Heart right ventricle (tissue), 16 donors: ENCODE measurements around the gene CDH8. TPM values are rescaled to one million over a fixed set of nuclear protein-coding genes. Genes with fewer than 3 reads are reported as not detected.

ENCODE experiments used
- ATAC-seq, 8 donors: fragments of 200-7000 bp; cut with Tn5 transposase; one replicate each; pipeline ENCODE4 v1.9.1; 2020; ENCODE audit warnings: mild to moderate bottlenecking in 8 of 8, moderate library complexity in 8 of 8, moderate number of reproducible peaks in 1 of 8
- DNase-seq, 2 donors: peaks; one replicate each; pipeline ENCODE4 v3.0.0-alpha.2; 2020
- H3K27ac ChIP-seq, 10 donors: fragments of 200-600 bp; sonication (generic) in 2 of 10; one replicate each; pipeline versions ENCODE4 v1.5.0 to v1.8.0; 2020 to 2022; ENCODE audit warnings: mild to moderate bottlenecking in 3 of 10
- H3K27me3 ChIP-seq, 7 donors: fragments of 200-600 bp; one replicate each; pipeline ENCODE4 v1.8.0; 2021 to 2022; ENCODE audit warnings: mild to moderate bottlenecking in 2 of 7
- H3K36me3 ChIP-seq, 9 donors: fragments of 200-600 bp; sonication (generic) in 1 of 9; one replicate each; pipeline versions ENCODE4 v1.5.0 to v1.8.0; 2020 to 2022; ENCODE audit warnings: mild to moderate bottlenecking in 2 of 9
- H3K4me1 ChIP-seq, 9 donors: fragments of 200-600 bp; sonication (generic) in 1 of 9; one replicate each; pipeline versions ENCODE4 v1.5.0 to v1.8.0; 2020 to 2022; ENCODE audit warnings: mild to moderate bottlenecking in 4 of 9
- H3K4me3 ChIP-seq, 10 donors: fragments of 200-600 bp; sonication (generic) in 2 of 10; one replicate each; pipeline versions ENCODE4 v1.5.0 to v1.8.0; 2020 to 2022; ENCODE audit warnings: mild to moderate bottlenecking in 7 of 10, moderate library complexity in 2 of 10
- H3K9me3 ChIP-seq, 11 donors: fragments of 200-600 bp in 10 of 11; sonication (generic) in 2 of 11; one replicate each; pipeline versions ENCODE4 v1.5.0 to v1.8.0; 2013 to 2022; ENCODE audit warnings: mild to moderate bottlenecking in 2 of 11, control low read depth in 1 of 11, moderate library complexity in 1 of 11
- CTCF ChIP-seq, 9 donors: fragments of 200-600 bp; sonication (generic) in 2 of 9; IDR thresholded peaks; one replicate each; pipeline versions ENCODE4 v1.5.0 to v1.8.0; 2021 to 2022; ENCODE audit warnings: antibody characterized with exemption in 9 of 9, mild to moderate bottlenecking in 5 of 9, moderate library complexity in 1 of 9
- WGBS, 2 donors: extraction: QIAGEN DNeasy Blood & Tissue Kit; methylation state at CpG; one replicate each; pipeline ENCODE4 v1.1.7; 2013; ENCODE audit warnings: inconsistent platforms in 1 of 2; 5-methylcytosine and 5-hydroxymethylcytosine counted together
- intact Hi-C, 10 donors: fragments of 100-400 bp; cut with DNase I; formaldehyde crosslinking; loops; one replicate each; pipeline versions ENCODE4 v1.11.1 to v1.14.2; 2022
- polyA plus RNA-seq, 2 donors: library from polyadenylated mRNA; stranded (reverse); fragments of 200-250 nt; gene quantifications; one replicate each; pipeline ENCODE4 v1.2.3, GENCODE V29; 2013
- total RNA-seq, 10 donors: library from RNA; stranded (reverse); fragmentation: NEBNext Ultra II Directional in 3 of 10; extraction: Animal tissue kit (Norgen Biotek cat#: 25700) in 3 of 10; gene quantifications; one replicate each; pipeline versions ENCODE4 v1.2.1 to v1.2.4, GENCODE V29; 2021 to 2023
- donor health status: Arrhythmogenic right ventricular cardiomyopathy.
- donor health status: ischemic (EF 13 %, LVEDD 7.1; RV severe dilation, severe dysfunction).
- donor health status: healthy with polysubstance abuse.
- donor health status: DM: no; HTN: yes; CAD: no.
- donor health status: DM: no; HTN: no; CAD: no.
- donor health status: ischemic (EF 25% LVEDD 6.9; RV normal size, moderate dysfunction).
- donor health status: ischemic (EF 25% LVEDD 5.7; RV mildly dilated, moderate dysfunction).
- donor health status: healthy.
- donor health status: DM: yes; HTN: yes; CAD: no.
- donor health status: Ischemic cardiomyopathy.
- donor health status: ischemic (EF 35%, LVEDD 5.7; RV mildly dilated, moderate dysfunction).
- donor health status: nonischemic (EF 11% LVEDD 7.7; RV severe dilation, severe dysfunction).
- donor health status: DM: yes; HTN: yes; CAD: no.
- donor health status: PGD.
- donor health status: ischemic (EF 29% LVEDD 5.4; RV normal size, mild dysfunction).
- donor health status: nonischemic (EF 23%, LVEDD 6.1; RV moderate dilation, normal function).

Gene CDH8
- total and polyA plus RNA-seq, 12 donors: 0.19 to 2.0 (median 0.53) TPM; not detected in 5

- no peaks in the 10 kb centered on the region for H3K9me3 ChIP-seq
- no peak overlapping the region for H3K27ac ChIP-seq
- 65 to 75% methylated on average over 11 of the region's 11 CpGs for WGBS, 2 donors
- no peak overlapping the region for H3K4me3 ChIP-seq
- intact Hi-C loops: no loop called here
- no peaks in the 10 kb centered on the region for H3K4me1 ChIP-seq
- ATAC-seq (no peak), DNase-seq (no peak)
- no peak for TF ChIP-seq CTCF (IDR thresholded peaks at IDR 0.05)
- H3K36me3 ChIP-seq: no peaks in the 10 kb centered on the region
- no peaks in the 10 kb centered on the region for H3K27me3 ChIP-seq
These were observed 15.1 kb downstream of the CDH8 start for GRCh38 chr16:62021161-62021581.

GRCh38 chr16:62020681-62021080, 15.6 kb downstream of the CDH8 start:
- Histone ChIP-seq H3K9me3 (no peaks in the 10 kb centered on the region), H3K4me3 (no peak overlapping the region), H3K27ac (no peak overlapping the region), H3K27me3 (no peaks in the 10 kb centered on the region), H3K36me3 (no peaks in the 10 kb centered on the region), H3K4me1 (no peaks in the 10 kb centered on the region)
- WGBS, 2 donors: 76 to 78% methylated on average over 6 of the region's 6 CpGs
- TF ChIP-seq CTCF (IDR thresholded peaks at IDR 0.05): no peak
- ATAC-seq: no peak
- no peak for DNase-seq
- intact Hi-C loops: no loop called here

GRCh38 chr16:62019851-62020250, 16.4 kb downstream of the CDH8 start:
- Histone ChIP-seq H3K4me1 (peaks cover 0 to under 1% (median 0%) of the 10 kb centered on the region in 9 donors), H3K9me3 (no peaks in the 10 kb centered on the region), H3K27me3 (no peaks in the 10 kb centered on the region), H3K27ac (no peak overlapping the region), H3K36me3 (no peaks in the 10 kb centered on the region), H3K4me3 (no peak overlapping the region)
- no peak for ATAC-seq
- WGBS, 2 donors: 84 to 89% methylated on average over 1 of the region's 1 CpG
- DNase-seq: no peak
- no peak for TF ChIP-seq CTCF (IDR thresholded peaks at IDR 0.05)
- intact Hi-C loops: no loop called here

- intact Hi-C loops: no loop called here
- ATAC-seq (no peak), DNase-seq (no peak)
- H3K27me3 ChIP-seq: no peaks in the 10 kb centered on the region
- WGBS, 2 donors: 86% methylated on average over 15 of the region's 15 CpGs
- H3K36me3 ChIP-seq: no peaks in the 10 kb centered on the region
- H3K9me3 ChIP-seq: no peaks in the 10 kb centered on the region
- TF ChIP-seq CTCF (IDR thresholded peaks at IDR 0.05): no peak
- H3K4me1 ChIP-seq: peaks cover 0 to 9% (median 0%) of the 10 kb centered on the region in 9 donors
- no peak overlapping the region for H3K4me3 ChIP-seq
- H3K27ac ChIP-seq: no peak overlapping the region
These were observed 17.8 kb downstream of the CDH8 start for GRCh38 chr16:62018301-62019060.
